ENCODE results near the gene HDAC9.

- TF ChIP-seq CTCF (IDR thresholded peaks at IDR 0.05; ENCODE audit: insufficient read depth, low read length, poor library complexity, severe bottlenecking): no peak
- no peak for TF ChIP-seq EZH2phosphoT487 (conservative IDR thresholded peaks at IDR 0.05; ENCODE audit: low read length)
Observed at GRCh38 chr7:18520450-18521235, 25.1 kb downstream of the HDAC9 start.
